22Rv1 (cell line): Measurements from ENCODE around the gene IL17RD.

Experiments
- ZFX ChIP-seq: fragments of 450-650 bp; IDR thresholded peaks from 2 replicates; pipeline ENCODE4 v1.6.1; 2017; ENCODE audit warnings: antibody characterized with exemption, borderline replicate concordance
- TF ChIP-seq, protein P1 (sequence below): fragments of 450-650 bp; IDR thresholded peaks from 2 replicates; pipeline ENCODE4 v1.5.1; 2017; ENCODE audit warnings: mild to moderate bottlenecking

DNA sequence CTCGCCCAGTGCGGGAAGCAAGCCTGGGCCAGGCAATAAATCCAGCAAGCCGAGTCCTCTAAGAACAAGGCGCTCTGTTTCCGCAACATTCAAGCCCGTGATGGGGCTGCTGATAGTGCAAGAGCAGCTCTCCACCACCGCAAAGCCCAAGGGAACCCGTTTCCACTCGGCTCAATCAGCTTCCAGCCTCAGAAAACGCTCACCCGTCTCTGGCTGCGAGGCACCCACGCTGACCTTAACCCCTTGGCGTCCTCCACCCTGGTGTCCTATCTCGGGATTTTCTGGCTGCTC is 86.9 kb downstream of the IL17RD start:
- TF ChIP-seq, protein P1, sequence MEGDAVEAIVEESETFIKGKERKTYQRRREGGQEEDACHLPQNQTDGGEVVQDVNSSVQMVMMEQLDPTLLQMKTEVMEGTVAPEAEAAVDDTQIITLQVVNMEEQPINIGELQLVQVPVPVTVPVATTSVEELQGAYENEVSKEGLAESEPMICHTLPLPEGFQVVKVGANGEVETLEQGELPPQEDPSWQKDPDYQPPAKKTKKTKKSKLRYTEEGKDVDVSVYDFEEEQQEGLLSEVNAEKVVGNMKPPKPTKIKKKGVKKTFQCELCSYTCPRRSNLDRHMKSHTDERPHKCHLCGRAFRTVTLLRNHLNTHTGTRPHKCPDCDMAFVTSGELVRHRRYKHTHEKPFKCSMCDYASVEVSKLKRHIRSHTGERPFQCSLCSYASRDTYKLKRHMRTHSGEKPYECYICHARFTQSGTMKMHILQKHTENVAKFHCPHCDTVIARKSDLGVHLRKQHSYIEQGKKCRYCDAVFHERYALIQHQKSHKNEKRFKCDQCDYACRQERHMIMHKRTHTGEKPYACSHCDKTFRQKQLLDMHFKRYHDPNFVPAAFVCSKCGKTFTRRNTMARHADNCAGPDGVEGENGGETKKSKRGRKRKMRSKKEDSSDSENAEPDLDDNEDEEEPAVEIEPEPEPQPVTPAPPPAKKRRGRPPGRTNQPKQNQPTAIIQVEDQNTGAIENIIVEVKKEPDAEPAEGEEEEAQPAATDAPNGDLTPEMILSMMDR, result no peak
- no peak for TF ChIP-seq ZFX
